ENCODE data around the gene APBA3.

- no peak for TF ChIP-seq POLR2AphosphoS5 (IDR thresholded peaks at IDR 0.05; ENCODE audit: low read depth, low read length)
- TF ChIP-seq POLR2A (IDR thresholded peaks at IDR 0.05; ENCODE audit: low read depth, low read length): no peak
These were observed 20.8 kb upstream of the APBA3 start for GRCh38 chr19:3782330-3782729.

Data from GM12892 (cell line).